ENCODE measurements around the gene MORN1.

Gene MORN1

GRCh38 chr1:2378441-2378851, 12.9 kb downstream of the MORN1 start (continued):
- TF ChIP-seq PATZ1 (CRISPR knock-in tag; IDR thresholded peaks at IDR 0.05; ENCODE audit: borderline replicate concordance): no peak
- no peak for TF ChIP-seq ZNF565 (CRISPR knock-in tag; conservative IDR thresholded peaks at IDR 0.05; ENCODE audit: low read depth)
- TF ChIP-seq ZFP30 (CRISPR knock-in tag; IDR thresholded peaks at IDR 0.05): no peak
- no peak for TF ChIP-seq ZFP3 (CRISPR knock-in tag; IDR thresholded peaks at IDR 0.05)
- TF ChIP-seq ZC3H10 (CRISPR knock-in tag; IDR thresholded peaks at IDR 0.05): no peak
- TF ChIP-seq SNAI2 (CRISPR knock-in tag; IDR thresholded peaks at IDR 0.05): no peak
- TF ChIP-seq POU6F1 (CRISPR knock-in tag; IDR thresholded peaks at IDR 0.05; ENCODE audit: borderline replicate concordance, low read depth): no peak
- no peak for TF ChIP-seq RARB (CRISPR knock-in tag; IDR thresholded peaks at IDR 0.05)
- no peak for TF ChIP-seq PPARA (CRISPR knock-in tag; IDR thresholded peaks at IDR 0.05; ENCODE audit: borderline replicate concordance)
- TF ChIP-seq ZNF70 (CRISPR knock-in tag; IDR thresholded peaks at IDR 0.05): no peak
- no peak for TF ChIP-seq BACH2 (CRISPR knock-in tag; IDR thresholded peaks at IDR 0.05; ENCODE audit: borderline replicate concordance)
- no peak for TF ChIP-seq ARNTL (CRISPR knock-in tag; IDR thresholded peaks at IDR 0.05; ENCODE audit: borderline replicate concordance, low read depth)

GRCh38 chr1:2377751-2378440, 13.5 kb downstream of the MORN1 start:
- TF ChIP-seq ZFP3 (CRISPR knock-in tag; IDR thresholded peaks at IDR 0.05) (no peak), OSR1 (CRISPR knock-in tag; IDR thresholded peaks at IDR 0.05) (no peak), ZNF565 (CRISPR knock-in tag; conservative IDR thresholded peaks at IDR 0.05; ENCODE audit: low read depth) (no peak), PPARA (CRISPR knock-in tag; IDR thresholded peaks at IDR 0.05; ENCODE audit: borderline replicate concordance) (no peak), ESRRG (CRISPR knock-in tag; IDR thresholded peaks at IDR 0.05) (no peak), ZNF70 (CRISPR knock-in tag; IDR thresholded peaks at IDR 0.05) (no peak), ZC3H10 (CRISPR knock-in tag; IDR thresholded peaks at IDR 0.05) (no peak), ZNF8 (CRISPR knock-in tag; IDR thresholded peaks at IDR 0.05) (no peak), PATZ1 (CRISPR knock-in tag; IDR thresholded peaks at IDR 0.05; ENCODE audit: borderline replicate concordance) (no peak), POU6F1 (CRISPR knock-in tag; IDR thresholded peaks at IDR 0.05; ENCODE audit: borderline replicate concordance, low read depth) (no peak)

GRCh38 chr1:2376931-2377672, 14.3 kb downstream of the MORN1 start:
- TF ChIP-seq PATZ1 (CRISPR knock-in tag; IDR thresholded peaks at IDR 0.05; ENCODE audit: borderline replicate concordance) (no peak), TCF4 (CRISPR knock-in tag; IDR thresholded peaks at IDR 0.05; ENCODE audit: borderline replicate concordance) (no peak), ZNF565 (CRISPR knock-in tag; conservative IDR thresholded peaks at IDR 0.05; ENCODE audit: low read depth) (no peak), ARNTL (CRISPR knock-in tag; IDR thresholded peaks at IDR 0.05; ENCODE audit: borderline replicate concordance, low read depth) (no peak), ZNF70 (CRISPR knock-in tag; IDR thresholded peaks at IDR 0.05) (no peak), ZNF8 (CRISPR knock-in tag; IDR thresholded peaks at IDR 0.05) (no peak), ZFP3 (CRISPR knock-in tag; IDR thresholded peaks at IDR 0.05) (no peak), TOX (CRISPR knock-in tag; IDR thresholded peaks at IDR 0.05; ENCODE audit: borderline replicate concordance) (no peak), CSRNP3 (CRISPR knock-in tag; IDR thresholded peaks at IDR 0.05) (no peak), ZC3H10 (CRISPR knock-in tag; IDR thresholded peaks at IDR 0.05) (no peak), GLIS3 (CRISPR knock-in tag; IDR thresholded peaks at IDR 0.05) (no peak), ZFP30 (CRISPR knock-in tag; IDR thresholded peaks at IDR 0.05) (no peak), RARB (CRISPR knock-in tag; IDR thresholded peaks at IDR 0.05) (no peak)
- no peak for ATAC-seq

More at GRCh38 chr1:2377751-2378440, 13.5 kb downstream of the MORN1 start:
- no peak for ATAC-seq
